ENCODE data around the gene STAG1.
"Not testable (repeated sequence)": the region's sequence is repeated elsewhere in the genome, so short reads cannot be mapped to it uniquely, and the experiment has no call there.

STAG1 gene

DNA sequence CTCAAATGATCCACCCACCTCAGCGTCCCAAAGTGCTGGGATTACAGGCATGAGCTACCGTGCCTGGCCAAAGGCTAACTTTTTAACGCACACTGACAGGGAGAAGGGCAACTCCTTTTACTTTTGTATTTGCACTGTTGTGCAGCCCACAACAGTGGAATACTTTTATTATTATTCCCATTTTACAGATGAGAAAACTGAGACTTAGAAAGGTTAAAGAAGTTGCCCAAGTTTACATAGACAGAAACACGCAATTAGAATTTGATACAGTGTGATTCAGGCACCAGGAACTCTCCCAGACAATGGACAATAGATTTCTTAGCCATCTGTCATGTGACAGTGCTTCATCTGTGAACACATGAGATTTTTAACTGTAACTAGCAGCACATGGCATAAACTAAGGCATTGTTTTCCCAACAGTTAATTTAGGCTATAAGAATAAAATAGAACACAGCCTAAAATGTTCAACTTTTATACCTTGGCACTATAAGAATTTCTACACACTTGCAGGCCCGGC lies 18.8 kb downstream of the STAG1 start:
- peak; percentile 45 for DNase-seq (ENCODE audit: low read depth)
- TF ChIP-seq, protein P1, sequence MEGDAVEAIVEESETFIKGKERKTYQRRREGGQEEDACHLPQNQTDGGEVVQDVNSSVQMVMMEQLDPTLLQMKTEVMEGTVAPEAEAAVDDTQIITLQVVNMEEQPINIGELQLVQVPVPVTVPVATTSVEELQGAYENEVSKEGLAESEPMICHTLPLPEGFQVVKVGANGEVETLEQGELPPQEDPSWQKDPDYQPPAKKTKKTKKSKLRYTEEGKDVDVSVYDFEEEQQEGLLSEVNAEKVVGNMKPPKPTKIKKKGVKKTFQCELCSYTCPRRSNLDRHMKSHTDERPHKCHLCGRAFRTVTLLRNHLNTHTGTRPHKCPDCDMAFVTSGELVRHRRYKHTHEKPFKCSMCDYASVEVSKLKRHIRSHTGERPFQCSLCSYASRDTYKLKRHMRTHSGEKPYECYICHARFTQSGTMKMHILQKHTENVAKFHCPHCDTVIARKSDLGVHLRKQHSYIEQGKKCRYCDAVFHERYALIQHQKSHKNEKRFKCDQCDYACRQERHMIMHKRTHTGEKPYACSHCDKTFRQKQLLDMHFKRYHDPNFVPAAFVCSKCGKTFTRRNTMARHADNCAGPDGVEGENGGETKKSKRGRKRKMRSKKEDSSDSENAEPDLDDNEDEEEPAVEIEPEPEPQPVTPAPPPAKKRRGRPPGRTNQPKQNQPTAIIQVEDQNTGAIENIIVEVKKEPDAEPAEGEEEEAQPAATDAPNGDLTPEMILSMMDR (IDR thresholded peaks at IDR 0.05; ENCODE audit: insufficient read depth, low read depth, low read length, missing control alignments) = no peak
- no peak overlapping the region for H3K4me3 ChIP-seq (ENCODE audit: low read length)

GRCh38 chr3:136731274-136731884 lies 20.8 kb downstream of the STAG1 start:
- TF ChIP-seq, protein P1 (IDR thresholded peaks at IDR 0.05; ENCODE audit: insufficient read depth, low read depth, low read length, missing control alignments) = no peak
- peak; percentile 61 for DNase-seq (ENCODE audit: low read depth)

DNA sequence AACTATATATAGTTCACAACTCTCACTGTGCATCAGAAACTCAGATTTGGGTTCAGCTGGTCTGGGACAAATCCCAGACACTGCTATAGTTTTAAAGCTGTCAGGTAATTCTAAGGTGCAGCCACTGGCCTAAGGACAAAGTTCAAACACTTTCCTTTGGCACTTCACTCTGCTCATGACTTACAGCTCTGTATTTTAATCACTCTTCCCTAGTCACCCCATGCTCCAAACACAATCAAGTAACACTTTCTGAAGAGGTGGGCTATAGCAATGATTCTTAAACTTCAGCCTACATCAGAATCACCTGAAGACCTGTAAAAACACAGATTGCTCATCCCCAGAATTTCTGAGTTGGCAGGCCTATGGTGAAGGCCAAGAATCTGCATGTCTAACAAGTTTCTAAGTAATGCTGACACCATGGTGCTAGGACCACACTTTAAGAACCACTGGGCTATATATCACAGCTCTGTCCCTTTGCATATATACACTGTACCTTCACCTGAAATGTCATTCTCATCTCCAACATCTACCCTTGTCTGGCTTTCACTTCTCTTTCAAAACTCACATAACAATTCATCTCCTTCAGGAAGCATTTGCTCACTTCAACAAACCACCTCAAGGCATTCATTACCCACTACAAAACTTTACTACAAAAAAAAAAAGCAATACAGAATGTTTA lies 21.4 kb downstream of the STAG1 start:
- peak; percentile 24 for DNase-seq (ENCODE audit: low read depth)
- H3K4me3 ChIP-seq (ENCODE audit: low read length) = no peak overlapping the region
- TF ChIP-seq, protein P1 (IDR thresholded peaks at IDR 0.05; ENCODE audit: insufficient read depth, low read depth, low read length, missing control alignments) = no peak

More at GRCh38 chr3:136731274-136731884, 20.8 kb downstream of the STAG1 start:
- H3K4me3 ChIP-seq (ENCODE audit: low read length) = no peak overlapping the region

DNA sequence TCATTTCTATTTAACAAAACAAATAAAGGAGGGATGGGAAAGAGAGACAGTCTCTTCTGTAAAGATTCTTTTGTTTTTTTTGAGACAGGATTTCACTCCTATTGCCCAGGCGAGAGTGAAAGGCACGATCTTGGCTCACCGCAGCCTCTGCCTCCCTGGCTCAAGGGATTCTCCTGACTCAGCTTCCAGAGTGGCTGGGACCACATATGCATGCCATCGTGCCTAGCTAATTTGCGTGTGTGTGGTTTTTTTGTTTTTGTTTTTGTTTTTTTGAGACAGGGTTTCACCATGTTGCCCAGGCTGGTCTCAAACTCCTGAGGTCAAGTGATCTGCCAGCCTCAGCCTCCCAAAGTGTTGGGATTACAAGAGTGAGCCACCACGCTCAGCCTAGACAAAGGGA lies 23.3 kb downstream of the STAG1 start:
- H3K4me3 ChIP-seq (ENCODE audit: low read length) = no peak overlapping the region
- TF ChIP-seq, protein P1 (IDR thresholded peaks at IDR 0.05; ENCODE audit: insufficient read depth, low read depth, low read length, missing control alignments) = no peak
- DNase-seq (ENCODE audit: low read depth) = peak; percentile 71

DNA sequence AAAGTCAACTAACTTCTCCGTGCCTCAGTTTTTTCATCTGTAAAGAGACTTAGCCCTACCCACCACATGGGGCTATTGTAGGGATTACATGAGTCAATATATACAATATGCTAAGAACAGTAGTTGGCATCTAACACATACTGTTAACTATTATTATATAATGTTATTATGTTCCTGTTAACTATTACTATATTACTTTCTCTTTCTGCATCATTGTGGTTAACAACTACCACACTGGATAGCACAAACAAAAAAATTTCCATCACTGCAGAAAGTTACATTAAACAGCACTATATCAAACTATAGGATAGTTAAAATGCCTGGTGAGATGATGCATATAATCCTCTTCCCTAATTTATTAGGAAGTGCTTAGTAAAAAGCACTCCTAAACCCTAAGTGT lies 23.7 kb downstream of the STAG1 start:
- TF ChIP-seq, protein P1 (IDR thresholded peaks at IDR 0.05; ENCODE audit: insufficient read depth, low read depth, low read length, missing control alignments) = no peak
- DNase-seq (ENCODE audit: low read depth) = no peak
- no peak overlapping the region for H3K4me3 ChIP-seq (ENCODE audit: low read length)

GRCh38 chr3:136725468-136725867 lies 26.7 kb downstream of the STAG1 start:
- no peak for DNase-seq (ENCODE audit: low read depth)
- TF ChIP-seq, protein P1 (IDR thresholded peaks at IDR 0.05; ENCODE audit: insufficient read depth, low read depth, low read length, missing control alignments) = no peak
- H3K4me3 ChIP-seq (ENCODE audit: low read length) = no peak overlapping the region

DNA sequence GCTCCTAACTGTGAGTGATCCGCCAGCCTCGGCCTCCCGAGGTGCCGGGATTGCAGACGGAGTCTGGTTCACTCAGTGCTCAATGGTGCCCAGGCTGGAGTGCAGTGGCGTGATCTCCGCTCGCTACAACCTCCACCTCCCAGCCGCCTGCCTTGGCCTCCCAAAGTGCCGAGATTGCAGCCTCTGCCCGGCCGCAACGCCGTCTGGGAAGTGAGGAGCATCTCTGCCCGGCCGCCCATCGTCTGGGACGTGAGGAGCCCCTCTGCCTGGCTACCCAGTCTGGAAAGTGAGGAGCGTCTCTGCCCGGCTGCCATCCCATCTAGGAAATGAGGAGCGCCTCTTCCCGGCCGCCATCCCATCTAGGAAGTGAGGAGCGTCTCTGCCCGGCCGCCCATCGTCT lies 29.3 kb downstream of the STAG1 start:
- H3K4me3 ChIP-seq (ENCODE audit: low read length); DNase-seq (ENCODE audit: low read depth): not testable (repeated sequence)

DNA sequence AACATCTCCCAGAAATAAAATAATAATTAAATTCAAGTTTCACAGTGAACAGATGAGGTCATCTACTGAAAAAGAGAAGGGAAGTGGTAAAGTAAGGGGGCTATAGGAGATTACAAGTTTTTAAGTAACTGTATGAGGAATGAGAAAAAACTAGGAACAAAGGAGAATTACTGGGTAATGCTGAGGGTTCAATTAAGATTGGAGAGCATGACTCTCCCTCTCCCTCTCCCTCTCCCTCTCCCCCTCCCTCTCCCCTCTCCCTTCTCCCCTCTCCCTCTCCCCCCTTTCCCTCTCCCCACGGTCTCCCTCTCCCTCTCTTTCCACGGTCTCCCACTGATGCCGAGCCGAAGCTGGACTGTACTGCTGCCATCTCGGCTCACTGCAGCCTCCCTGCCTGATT lies 29.8 kb downstream of the STAG1 start:
- not testable (repeated sequence) for H3K4me3 ChIP-seq (ENCODE audit: low read length); DNase-seq (ENCODE audit: low read depth)
